ENCODE measurements around the gene RIPOR2. TPM values are rescaled to one million over a fixed set of nuclear protein-coding genes. Genes with fewer than 3 reads are reported as not detected.
A peak's percentile ranks its signal among the peaks of the same experiment; 100 is the strongest.

Gene RIPOR2
- total and polyA plus RNA-seq, 2 experiments from 2014 or later, result 9.5 to 22.5 TPM

DNA sequence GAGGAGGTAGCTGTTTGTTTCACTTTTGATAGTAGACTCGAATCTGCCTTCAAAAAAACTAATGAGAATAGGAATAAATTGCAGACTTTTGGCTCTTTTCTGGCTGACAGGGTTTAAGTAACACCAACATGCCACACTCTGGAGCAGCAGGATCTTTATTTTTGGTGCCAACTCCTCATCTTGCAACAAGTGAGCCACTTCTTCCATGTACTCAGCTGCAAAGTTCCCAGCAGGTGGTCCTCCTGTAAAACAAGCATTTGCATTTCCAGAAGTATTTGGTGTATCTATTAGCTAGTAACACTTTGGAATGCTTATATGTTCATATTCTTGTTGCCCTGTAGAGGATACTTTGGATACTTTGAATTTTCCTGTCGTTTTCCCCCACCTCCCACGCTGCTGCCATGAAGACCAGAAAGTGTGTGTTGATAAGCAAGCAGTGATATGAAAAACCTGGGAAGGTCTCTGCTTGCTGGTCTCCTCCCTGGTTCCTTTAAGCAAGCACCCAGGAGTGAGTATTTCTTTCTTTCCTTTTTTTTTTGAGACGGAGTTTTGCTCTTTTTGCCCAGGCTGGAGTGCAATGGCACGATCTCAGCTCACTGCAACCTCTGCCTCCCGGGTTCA is 138.1 kb downstream of the RIPOR2 start:
- Mint-ChIP-seq H3K27me3 (ENCODE audit: insufficient read depth, low read depth, poor library complexity) (peaks cover 4% of the 10 kb centered on the region), H3K4me1 (peaks cover 13% of the 10 kb centered on the region; the same call in 2 of the 3 replicates), H3K9me3 (no peaks in the 10 kb centered on the region; the same call in 2 of the 3 replicates), H3K4me3 (no peak overlapping the region), H3K27ac (no peak overlapping the region), H3K36me3 (ENCODE audit: low read depth) (no peaks in the 10 kb centered on the region)
- Histone ChIP-seq H2AFZ (peak overlapping the region; percentile 45; the same call in 1 of the 2 replicates), H4K20me1 (replicated peaks; ENCODE audit: insufficient read depth) (no peaks in the 10 kb centered on the region), H3K36me3 (ENCODE audit: insufficient read depth) (no peaks in the 10 kb centered on the region), H3K4me1 (ENCODE audit: insufficient read depth) (0 out of 2 replicates have a peak, but pooled peaks cover 8% of the 10 kb centered on the region), H3K4me3 (no peak overlapping the region), H3K79me2 (replicated peaks; ENCODE audit: insufficient read depth) (no peaks in the 10 kb centered on the region), H3K9me2 (ENCODE audit: insufficient read depth) (no peaks in the 10 kb centered on the region), H3K27ac (ENCODE audit: low read depth) (no peak overlapping the region), H3K27me3 (ENCODE audit: insufficient read depth) (no peaks in the 10 kb centered on the region), H3F3A (replicated peaks; ENCODE audit: low read depth) (no peaks in the 10 kb centered on the region), H3K4me2 (no peak overlapping the region)
- DNase-seq (ENCODE audit: low spot score) (peak; percentile 36), ATAC-seq (no peak)
- TF ChIP-seq EZH2phosphoT487 (IDR thresholded peaks at IDR 0.05; ENCODE audit: unreplicated experiment), result no peak
- TF ChIP-seq, protein P1, sequence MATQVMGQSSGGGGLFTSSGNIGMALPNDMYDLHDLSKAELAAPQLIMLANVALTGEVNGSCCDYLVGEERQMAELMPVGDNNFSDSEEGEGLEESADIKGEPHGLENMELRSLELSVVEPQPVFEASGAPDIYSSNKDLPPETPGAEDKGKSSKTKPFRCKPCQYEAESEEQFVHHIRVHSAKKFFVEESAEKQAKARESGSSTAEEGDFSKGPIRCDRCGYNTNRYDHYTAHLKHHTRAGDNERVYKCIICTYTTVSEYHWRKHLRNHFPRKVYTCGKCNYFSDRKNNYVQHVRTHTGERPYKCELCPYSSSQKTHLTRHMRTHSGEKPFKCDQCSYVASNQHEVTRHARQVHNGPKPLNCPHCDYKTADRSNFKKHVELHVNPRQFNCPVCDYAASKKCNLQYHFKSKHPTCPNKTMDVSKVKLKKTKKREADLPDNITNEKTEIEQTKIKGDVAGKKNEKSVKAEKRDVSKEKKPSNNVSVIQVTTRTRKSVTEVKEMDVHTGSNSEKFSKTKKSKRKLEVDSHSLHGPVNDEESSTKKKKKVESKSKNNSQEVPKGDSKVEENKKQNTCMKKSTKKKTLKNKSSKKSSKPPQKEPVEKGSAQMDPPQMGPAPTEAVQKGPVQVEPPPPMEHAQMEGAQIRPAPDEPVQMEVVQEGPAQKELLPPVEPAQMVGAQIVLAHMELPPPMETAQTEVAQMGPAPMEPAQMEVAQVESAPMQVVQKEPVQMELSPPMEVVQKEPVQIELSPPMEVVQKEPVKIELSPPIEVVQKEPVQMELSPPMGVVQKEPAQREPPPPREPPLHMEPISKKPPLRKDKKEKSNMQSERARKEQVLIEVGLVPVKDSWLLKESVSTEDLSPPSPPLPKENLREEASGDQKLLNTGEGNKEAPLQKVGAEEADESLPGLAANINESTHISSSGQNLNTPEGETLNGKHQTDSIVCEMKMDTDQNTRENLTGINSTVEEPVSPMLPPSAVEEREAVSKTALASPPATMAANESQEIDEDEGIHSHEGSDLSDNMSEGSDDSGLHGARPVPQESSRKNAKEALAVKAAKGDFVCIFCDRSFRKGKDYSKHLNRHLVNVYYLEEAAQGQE (IDR thresholded peaks at IDR 0.05; ENCODE audit: unreplicated experiment), result no peak
- TF ChIP-seq, protein P2, sequence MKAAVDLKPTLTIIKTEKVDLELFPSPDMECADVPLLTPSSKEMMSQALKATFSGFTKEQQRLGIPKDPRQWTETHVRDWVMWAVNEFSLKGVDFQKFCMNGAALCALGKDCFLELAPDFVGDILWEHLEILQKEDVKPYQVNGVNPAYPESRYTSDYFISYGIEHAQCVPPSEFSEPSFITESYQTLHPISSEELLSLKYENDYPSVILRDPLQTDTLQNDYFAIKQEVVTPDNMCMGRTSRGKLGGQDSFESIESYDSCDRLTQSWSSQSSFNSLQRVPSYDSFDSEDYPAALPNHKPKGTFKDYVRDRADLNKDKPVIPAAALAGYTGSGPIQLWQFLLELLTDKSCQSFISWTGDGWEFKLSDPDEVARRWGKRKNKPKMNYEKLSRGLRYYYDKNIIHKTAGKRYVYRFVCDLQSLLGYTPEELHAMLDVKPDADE (IDR thresholded peaks at IDR 0.05), result no peak

DNA sequence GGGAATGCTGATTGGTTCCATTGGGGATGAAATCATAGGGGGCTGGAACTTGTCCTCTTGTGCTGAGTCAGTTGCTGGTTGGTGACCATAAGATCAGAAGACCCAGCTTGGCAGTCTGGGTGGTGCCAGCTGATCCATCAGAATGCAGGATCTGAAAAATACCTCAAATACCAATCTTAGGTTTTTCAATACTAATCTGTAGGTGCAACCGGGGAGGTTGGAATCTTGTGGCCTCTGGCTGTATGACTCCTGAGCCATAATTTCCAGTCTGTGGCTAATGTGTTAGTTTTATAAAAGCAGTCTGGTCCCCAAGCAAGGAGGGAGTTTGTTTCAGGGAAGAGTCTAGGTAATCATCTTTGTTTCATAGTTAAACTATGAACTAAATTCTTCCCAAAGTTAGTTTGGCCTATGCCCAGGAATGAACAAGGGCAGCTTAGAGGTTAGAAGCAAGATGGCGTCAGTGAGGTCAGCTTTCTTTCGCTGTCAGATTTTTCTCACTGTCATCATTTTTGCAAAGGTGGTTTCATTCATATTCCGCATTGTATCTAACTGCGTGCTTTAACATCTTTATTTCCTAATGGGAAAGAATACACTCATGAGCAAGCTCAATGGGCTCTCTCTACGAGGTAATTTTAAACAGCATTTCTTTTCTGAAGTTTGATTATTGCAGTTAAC is 139.0 kb downstream of the RIPOR2 start:
- no peak overlapping the region for H2AFZ ChIP-seq
- no peak overlapping the region for H3K4me2 ChIP-seq

More for the DNA sequence above, 139.0 kb downstream of the RIPOR2 start:
- ATAC-seq (no peak), DNase-seq (ENCODE audit: low spot score) (no peak)
- no peaks in the 10 kb centered on the region for H4K20me1 ChIP-seq (replicated peaks; ENCODE audit: insufficient read depth)
- H3K4me3 Mint-ChIP-seq, result no peak overlapping the region
- H3K36me3 Mint-ChIP-seq (ENCODE audit: low read depth), result no peaks in the 10 kb centered on the region
- no peaks in the 10 kb centered on the region for H3K36me3 ChIP-seq (ENCODE audit: insufficient read depth)
- 0 out of 2 replicates have a peak, but pooled peaks cover 8% of the 10 kb centered on the region for H3K4me1 ChIP-seq (ENCODE audit: insufficient read depth)
- H3K4me1 Mint-ChIP-seq, result peaks cover 13% of the 10 kb centered on the region; the same call in 2 of the 3 replicates
- H3K27ac Mint-ChIP-seq, result no peak overlapping the region
- H3K79me2 ChIP-seq (replicated peaks; ENCODE audit: insufficient read depth), result no peaks in the 10 kb centered on the region
- no peaks in the 10 kb centered on the region; the same call in 2 of the 3 replicates for H3K9me3 Mint-ChIP-seq
- H3K27ac ChIP-seq (ENCODE audit: low read depth), result no peak overlapping the region
- H3K27me3 ChIP-seq (ENCODE audit: insufficient read depth), result no peaks in the 10 kb centered on the region
- H3K27me3 Mint-ChIP-seq (ENCODE audit: insufficient read depth, low read depth, poor library complexity), result peaks cover under 1% of the 10 kb centered on the region
- no peaks in the 10 kb centered on the region for H3K9me2 ChIP-seq (ENCODE audit: insufficient read depth)
- H3F3A ChIP-seq (replicated peaks; ENCODE audit: low read depth), result no peaks in the 10 kb centered on the region
- no peak overlapping the region for H3K4me3 ChIP-seq
- TF ChIP-seq, protein P3, sequence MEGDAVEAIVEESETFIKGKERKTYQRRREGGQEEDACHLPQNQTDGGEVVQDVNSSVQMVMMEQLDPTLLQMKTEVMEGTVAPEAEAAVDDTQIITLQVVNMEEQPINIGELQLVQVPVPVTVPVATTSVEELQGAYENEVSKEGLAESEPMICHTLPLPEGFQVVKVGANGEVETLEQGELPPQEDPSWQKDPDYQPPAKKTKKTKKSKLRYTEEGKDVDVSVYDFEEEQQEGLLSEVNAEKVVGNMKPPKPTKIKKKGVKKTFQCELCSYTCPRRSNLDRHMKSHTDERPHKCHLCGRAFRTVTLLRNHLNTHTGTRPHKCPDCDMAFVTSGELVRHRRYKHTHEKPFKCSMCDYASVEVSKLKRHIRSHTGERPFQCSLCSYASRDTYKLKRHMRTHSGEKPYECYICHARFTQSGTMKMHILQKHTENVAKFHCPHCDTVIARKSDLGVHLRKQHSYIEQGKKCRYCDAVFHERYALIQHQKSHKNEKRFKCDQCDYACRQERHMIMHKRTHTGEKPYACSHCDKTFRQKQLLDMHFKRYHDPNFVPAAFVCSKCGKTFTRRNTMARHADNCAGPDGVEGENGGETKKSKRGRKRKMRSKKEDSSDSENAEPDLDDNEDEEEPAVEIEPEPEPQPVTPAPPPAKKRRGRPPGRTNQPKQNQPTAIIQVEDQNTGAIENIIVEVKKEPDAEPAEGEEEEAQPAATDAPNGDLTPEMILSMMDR (conservative IDR thresholded peaks at IDR 0.05; ENCODE audit: low read depth in 2 of 2), result peak in 1 of 2 experiments; percentile 14; a peak in 1 of 4 replicates
- TF ChIP-seq JUNB (IDR thresholded peaks at IDR 0.05; ENCODE audit: unreplicated experiment), result no peak

All from GM23338 (cell line).